ENCODE data around the gene TCERG1. TPM values are rescaled to one million over a fixed set of nuclear protein-coding genes. Genes with fewer than 3 reads are reported as not detected.

TCERG1 gene
- total RNA-seq, 1 experiment from 2014 or later = 83.5 TPM

- ChIA-PET RAD21 (ENCODE audit: low non-redundant PET in 1 of 2, low total read pairs in 2 of 2, uncharacterized antibody in 2 of 2, unreplicated experiment in 2 of 2) (no interaction called here), CTCF (interaction anchor here (2.8 kb wide), 1 partner anchor 11 kb away, joined by 7 read pairs; no protein-coding TSS in a partner anchor)
- TF ChIP-seq EZH2 (IDR thresholded peaks at IDR 0.05) = no peak
- no peak for TF ChIP-seq FOSL1 (IDR thresholded peaks at IDR 0.05; ENCODE audit: low read depth)
- no peak for TF ChIP-seq ZBTB33 (IDR thresholded peaks at IDR 0.05; ENCODE audit: extremely low read depth, insufficient replicate concordance, low read length)
- no peak for TF ChIP-seq RAD21 (IDR thresholded peaks at IDR 0.05; ENCODE audit: low read depth)
- no peak for TF ChIP-seq POLR2A (IDR thresholded peaks at IDR 0.05; ENCODE audit: borderline replicate concordance, extremely low read depth, insufficient read depth, insufficient read length)
- TF ChIP-seq EZH2phosphoT487 (IDR thresholded peaks at IDR 0.05; ENCODE audit: borderline replicate concordance) = no peak
- TF ChIP-seq SRF (IDR thresholded peaks at IDR 0.05; ENCODE audit: low read depth) = no peak
- TF ChIP-seq ZNF274 (IDR thresholded peaks at IDR 0.05; ENCODE audit: low read depth, low read length) = no peak
- no peak for TF ChIP-seq YY1 (IDR thresholded peaks at IDR 0.05; ENCODE audit: extremely low read depth, insufficient replicate concordance, low read depth, low read length)
- TF ChIP-seq POLR2AphosphoS5 (IDR thresholded peaks at IDR 0.05; ENCODE audit: low read depth, low read length) = no peak
- TF ChIP-seq REST (IDR thresholded peaks at IDR 0.05; ENCODE audit: low read depth) = no peak
- TF ChIP-seq CBX3 (IDR thresholded peaks at IDR 0.05; ENCODE audit: low read depth) = no peak
- TF ChIP-seq MAX (IDR thresholded peaks at IDR 0.05) = no peak
- TF ChIP-seq CEBPB (IDR thresholded peaks at IDR 0.05; ENCODE audit: low read depth) = no peak
- TF ChIP-seq TCF7L2 (IDR thresholded peaks at IDR 0.05; ENCODE audit: borderline replicate concordance, extremely low read depth, insufficient read depth, insufficient read length) = no peak
- no peak for TF ChIP-seq SP1 (IDR thresholded peaks at IDR 0.05; ENCODE audit: low read depth)
- TF ChIP-seq CTCF (IDR thresholded peaks at IDR 0.05 in 2 of 3, conservative IDR thresholded peaks at IDR 0.05 in 1 of 3; ENCODE audit: borderline replicate concordance in 1 of 3, insufficient read depth in 1 of 3, low read depth in 2 of 3, low read length in 2 of 3) = no peak
- TF ChIP-seq EGR1 (IDR thresholded peaks at IDR 0.05; ENCODE audit: low read depth) = no peak
- TF ChIP-seq ATF3 (IDR thresholded peaks at IDR 0.05) = no peak
Measured at GRCh38 chr5:146457431-146457830, 10.3 kb downstream of the TCERG1 start.

More at GRCh38 chr5:146457431-146457830, 10.3 kb downstream of the TCERG1 start:
- no TSS peak for BruUV-seq (replicated peaks)
- H3K9ac ChIP-seq (ENCODE audit: low read length) = no peak overlapping the region
- peaks cover 42% of the 10 kb centered on the region for H4K20me1 ChIP-seq (ENCODE audit: insufficient read depth)
- H3K79me2 ChIP-seq (ENCODE audit: insufficient read depth, low read length) = peaks cover 99% of the 10 kb centered on the region
- H3K27me3 ChIP-seq (ENCODE audit: insufficient read depth, low read length) = no peaks in the 10 kb centered on the region
- POLR2A ChIA-PET = no interaction called here
- H3K4me3 ChIP-seq (replicated peaks in 1 of 2; ENCODE audit: low read depth in 1 of 2, low read length in 2 of 2) = no peak overlapping the region
- DNase-seq (ENCODE audit: low read depth, low spot score) (no peak), ATAC-seq (no peak)
- H3K36me3 ChIP-seq (ENCODE audit: control insufficient read depth in 1 of 2, insufficient read depth in 2 of 2, low read length in 2 of 2) = peaks cover 53 to 60% of the 10 kb centered on the region in 2 experiments
- intact Hi-C loops (cut with micrococcal nuclease) = no loop called here
- no peaks in the 10 kb centered on the region for H3K9me2 ChIP-seq (ENCODE audit: insufficient read depth)
- no peaks in the 10 kb centered on the region for H3K9me3 ChIP-seq (ENCODE audit: control insufficient read depth in 1 of 2, insufficient read depth in 1 of 2, low read depth in 1 of 2, low read length in 2 of 2)
- no peak overlapping the region for H2AFZ ChIP-seq (ENCODE audit: low read depth, low read length, poor library complexity, severe bottlenecking)
- H3K4me1 ChIP-seq (ENCODE audit: control insufficient read depth in 1 of 2, insufficient read depth in 2 of 2, low read length in 2 of 2) = no peaks in the 10 kb centered on the region
- no peak overlapping the region for H3K27ac ChIP-seq (ENCODE audit: low read depth, low read length)
- H3K4me2 ChIP-seq (ENCODE audit: low read length) = no peak overlapping the region

Data from HCT116 (cell line).